ENCODE data around the gene WDCP. TPM values are rescaled to one million over a fixed set of nuclear protein-coding genes. Genes with fewer than 3 reads are reported as not detected.

The WDCP gene
- polyA plus RNA-seq, 1 donor from 2014 or later: 15.7 TPM

GRCh38 chr2:23993736-23994269, 53.4 kb downstream of the WDCP start:
- Histone ChIP-seq H3K4me2 (ENCODE audit: low read length) (no peak overlapping the region), H4K20me1 (ENCODE audit: insufficient read depth) (no peaks in the 10 kb centered on the region), H3K9me3 (ENCODE audit: low read length) (no peaks in the 10 kb centered on the region), H3K9me2 (ENCODE audit: insufficient read depth, low read length) (no peaks in the 10 kb centered on the region), H3K4me3 (ENCODE audit: low read length) (no peak overlapping the region), H3K79me2 (replicated peaks; ENCODE audit: insufficient read depth, low read length) (no peaks in the 10 kb centered on the region), H3K27me3 (ENCODE audit: insufficient read depth, low read depth, low read length) (no peaks in the 10 kb centered on the region), H3F3A (ENCODE audit: insufficient read depth, low read length, poor library complexity, severe bottlenecking) (no peaks in the 10 kb centered on the region), H3K36me3 (ENCODE audit: insufficient read depth, low read length) (no peaks in the 10 kb centered on the region), H2AFZ (ENCODE audit: low read depth, low read length) (no peak overlapping the region), H3K27ac (ENCODE audit: low read length) (no peak overlapping the region), H3K9ac (ENCODE audit: low read length) (no peak overlapping the region)
- TF ChIP-seq REST (IDR thresholded peaks at IDR 0.05; ENCODE audit: borderline replicate concordance): no peak
- TF ChIP-seq SMC3 (conservative IDR thresholded peaks at IDR 0.05; ENCODE audit: poor library complexity): no peak
- TF ChIP-seq EP300 (conservative IDR thresholded peaks at IDR 0.05; ENCODE audit: poor library complexity, severe bottlenecking): no peak
- TF ChIP-seq CTCF (IDR thresholded peaks at IDR 0.05; ENCODE audit: poor library complexity, severe bottlenecking): no peak
- no peak for TF ChIP-seq POLR2AphosphoS5 (IDR thresholded peaks at IDR 0.05)
- no peak for TF ChIP-seq MXI1 (conservative IDR thresholded peaks at IDR 0.05; ENCODE audit: poor library complexity, severe bottlenecking)
- TF ChIP-seq RAD21 (conservative IDR thresholded peaks at IDR 0.05): no peak
- no peak for TF ChIP-seq EZH2 (IDR thresholded peaks at IDR 0.05; ENCODE audit: borderline replicate concordance, insufficient read depth, low read length, poor library complexity, severe bottlenecking)
- TF ChIP-seq TAF1 (IDR thresholded peaks at IDR 0.05; ENCODE audit: low read depth): no peak

GRCh38 chr2:23992931-23993330, 54.3 kb downstream of the WDCP start:
- Histone ChIP-seq H3K79me2 (replicated peaks; ENCODE audit: insufficient read depth, low read length) (no peaks in the 10 kb centered on the region), H4K20me1 (ENCODE audit: insufficient read depth) (no peaks in the 10 kb centered on the region), H3F3A (ENCODE audit: insufficient read depth, low read length, poor library complexity, severe bottlenecking) (no peaks in the 10 kb centered on the region), H3K4me3 (ENCODE audit: low read length) (no peak overlapping the region), H2AFZ (ENCODE audit: low read depth, low read length) (no peak overlapping the region), H3K4me2 (ENCODE audit: low read length) (no peak overlapping the region), H3K9me3 (ENCODE audit: low read length) (no peaks in the 10 kb centered on the region), H3K27me3 (ENCODE audit: insufficient read depth, low read depth, low read length) (no peaks in the 10 kb centered on the region), H3K36me3 (ENCODE audit: insufficient read depth, low read length) (no peaks in the 10 kb centered on the region), H3K27ac (ENCODE audit: low read length) (no peak overlapping the region), H3K9me2 (ENCODE audit: insufficient read depth, low read length) (no peaks in the 10 kb centered on the region), H3K9ac (ENCODE audit: low read length) (no peak overlapping the region)
- TF ChIP-seq EP300 (conservative IDR thresholded peaks at IDR 0.05; ENCODE audit: poor library complexity, severe bottlenecking): no peak
- TF ChIP-seq EZH2 (IDR thresholded peaks at IDR 0.05; ENCODE audit: borderline replicate concordance, insufficient read depth, low read length, poor library complexity, severe bottlenecking): no peak
